Fibroblast of lung (primary cell): ENCODE results near the gene FAM135A. TPM values are rescaled to one million over a fixed set of nuclear protein-coding genes. Genes with fewer than 3 reads are reported as not detected.
"Not testable (repeated sequence)": the region's sequence is repeated elsewhere in the genome, so short reads cannot be mapped to it uniquely, and the experiment has no call there.

Source experiments
- DNase-seq, 2 donors: peaks; one replicate each; pipeline versions ENCODE4 v3.0.0 to v3.0.0-alpha.2; 2010; ENCODE audit warnings: low read depth in 2 of 2
- H2AFZ ChIP-seq: 2 replicates; pipeline ENCODE4 v1.5.1; 2012; ENCODE audit warnings: low read length, control low read depth, inconsistent platforms
- H3K27ac ChIP-seq: 2 replicates; pipeline ENCODE4 v1.5.1; 2011; ENCODE audit warnings: low read length, control low read depth; ENCODE audit not compliant: insufficient read depth
- H3K27me3 ChIP-seq: 2 replicates; pipeline ENCODE4 v1.5.1; 2011; ENCODE audit warnings: mild to moderate bottlenecking, low read length; ENCODE audit not compliant: control insufficient read depth, insufficient read depth
- H3K36me3 ChIP-seq: 2 replicates; pipeline ENCODE4 v1.5.1; 2011; ENCODE audit warnings: low read length; ENCODE audit not compliant: control insufficient read depth, insufficient read depth
- H3K4me1 ChIP-seq: 2 replicates; pipeline ENCODE4 v1.5.1; 2011; ENCODE audit warnings: low read length; ENCODE audit not compliant: control insufficient read depth, insufficient read depth; ENCODE audit errors: extremely low read depth
- H3K4me2 ChIP-seq: 2 replicates; pipeline ENCODE4 v1.5.1; 2011; ENCODE audit warnings: low read length, control low read depth; ENCODE audit not compliant: insufficient read depth; ENCODE audit errors: extremely low read depth
- H3K4me3 ChIP-seq, 4 experiments: fragments of 200-600 bp in 1 of 4; sonication (generic) in 1 of 4; replicated peaks in 1 of 4; 2 replicates each; pipeline ENCODE4 v1.5.1; 2011 to 2016; ENCODE audit warnings: low read length in 4 of 4, low read depth in 3 of 4, mild to moderate bottlenecking in 3 of 4, control low read depth in 2 of 4, inconsistent platforms in 1 of 4, mixed read lengths in 1 of 4; ENCODE audit not compliant: insufficient read depth in 1 of 4; ENCODE audit errors: control extremely low read depth in 1 of 4
- H3K79me2 ChIP-seq: 2 replicates; pipeline ENCODE4 v1.5.1; 2012; ENCODE audit warnings: mild to moderate bottlenecking, low read length, inconsistent platforms; ENCODE audit not compliant: control insufficient read depth, insufficient read depth
- H3K9ac ChIP-seq: 2 replicates; pipeline ENCODE4 v1.5.1; 2011; ENCODE audit warnings: mild to moderate bottlenecking, low read length, control low read depth; ENCODE audit not compliant: insufficient read depth
- H3K9me3 ChIP-seq: 2 replicates; pipeline ENCODE4 v1.5.1; 2012; ENCODE audit warnings: low read depth, low read length; ENCODE audit not compliant: control insufficient read depth, insufficient read depth
- H4K20me1 ChIP-seq: 2 replicates; pipeline ENCODE4 v1.5.1; 2011; ENCODE audit warnings: low read length; ENCODE audit not compliant: control insufficient read depth, insufficient read depth; ENCODE audit errors: extremely low read depth
- EZH2 ChIP-seq: IDR thresholded peaks from 2 replicates; pipeline ENCODE4 v1.5.1; 2012; ENCODE audit warnings: low read length, control low read depth, mild to moderate bottlenecking; ENCODE audit errors: missing control alignments
- polyA plus RNA-seq, 2 donors: library from polyadenylated mRNA; depleted of rRNA in 1 of 2; stranded (reverse) in 1 of 2; unstranded in 1 of 2; fragments of >200 nt; gene quantifications; 2 replicates each; pipeline ENCODE4 v1.2.1, GENCODE V29; 2011 to 2012; ENCODE audit warnings: missing spikeins in 1 of 2
- total RNA-seq: library from RNA; depleted of rRNA; stranded (reverse); fragments of >200 nt; gene quantifications from 2 replicates; pipeline ENCODE4 v1.2.1, GENCODE V29; 2014
- TF ChIP-seq, protein P1 (sequence below), 2 donors: IDR thresholded peaks in 1 of 2; conservative IDR thresholded peaks in 1 of 2; 1 replicate in 1 of 2; 2 replicates in 1 of 2; pipeline ENCODE4 v1.5.1; 2011 to 2012; ENCODE audit warnings: low read length in 2 of 2, control low read depth in 1 of 2, inconsistent platforms in 1 of 2, low read depth in 1 of 2, mild to moderate bottlenecking in 1 of 2

The FAM135A gene
- total and polyA plus RNA-seq, 2 donors (not counting 1 experiment from before 2014, with no cell fraction given) = 7.1 to 10.2 TPM

DNA sequence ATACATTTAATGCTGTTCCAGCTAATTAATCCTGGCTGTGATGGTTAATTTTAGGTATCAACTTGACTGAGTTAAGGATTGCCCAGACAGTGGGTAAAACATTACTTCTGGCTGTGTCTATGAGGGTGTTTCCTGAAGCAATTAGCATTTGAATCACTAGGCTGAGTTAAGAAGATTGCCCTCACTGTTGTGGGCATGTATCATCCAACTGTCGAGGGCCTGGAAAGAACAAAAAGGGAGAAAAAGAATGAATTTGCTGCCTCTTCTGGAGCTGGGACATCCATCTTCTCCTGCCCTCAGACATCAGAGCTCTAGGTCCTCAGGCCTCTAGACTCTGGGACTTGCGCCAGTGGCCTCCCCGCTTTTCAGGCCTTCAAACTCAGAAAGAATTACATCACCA is 187.7 kb downstream of the FAM135A start:
- H4K20me1 ChIP-seq = no peaks in the 10 kb centered on the region
- no peaks in the 10 kb centered on the region for H3K36me3 ChIP-seq
- no peak overlapping the region for H3K27ac ChIP-seq
- no peak overlapping the region for H3K9ac ChIP-seq
- H3K9me3 ChIP-seq = no peaks in the 10 kb centered on the region
- no peaks in the 10 kb centered on the region for H3K4me1 ChIP-seq
- H3K4me3 ChIP-seq = no peak overlapping the region
- no peaks in the 10 kb centered on the region for H3K79me2 ChIP-seq
- TF ChIP-seq, protein P1, sequence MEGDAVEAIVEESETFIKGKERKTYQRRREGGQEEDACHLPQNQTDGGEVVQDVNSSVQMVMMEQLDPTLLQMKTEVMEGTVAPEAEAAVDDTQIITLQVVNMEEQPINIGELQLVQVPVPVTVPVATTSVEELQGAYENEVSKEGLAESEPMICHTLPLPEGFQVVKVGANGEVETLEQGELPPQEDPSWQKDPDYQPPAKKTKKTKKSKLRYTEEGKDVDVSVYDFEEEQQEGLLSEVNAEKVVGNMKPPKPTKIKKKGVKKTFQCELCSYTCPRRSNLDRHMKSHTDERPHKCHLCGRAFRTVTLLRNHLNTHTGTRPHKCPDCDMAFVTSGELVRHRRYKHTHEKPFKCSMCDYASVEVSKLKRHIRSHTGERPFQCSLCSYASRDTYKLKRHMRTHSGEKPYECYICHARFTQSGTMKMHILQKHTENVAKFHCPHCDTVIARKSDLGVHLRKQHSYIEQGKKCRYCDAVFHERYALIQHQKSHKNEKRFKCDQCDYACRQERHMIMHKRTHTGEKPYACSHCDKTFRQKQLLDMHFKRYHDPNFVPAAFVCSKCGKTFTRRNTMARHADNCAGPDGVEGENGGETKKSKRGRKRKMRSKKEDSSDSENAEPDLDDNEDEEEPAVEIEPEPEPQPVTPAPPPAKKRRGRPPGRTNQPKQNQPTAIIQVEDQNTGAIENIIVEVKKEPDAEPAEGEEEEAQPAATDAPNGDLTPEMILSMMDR (conservative IDR thresholded peaks at IDR 0.05 in 1 of 2, IDR thresholded peaks at IDR 0.05 in 1 of 2; ENCODE audit: low read depth in 1 of 2, low read length in 2 of 2) = no peak
- H2AFZ ChIP-seq = no peak overlapping the region
- DNase-seq = no peak
- no peaks in the 10 kb centered on the region for H3K27me3 ChIP-seq
- H3K4me2 ChIP-seq = no peak overlapping the region

DNA sequence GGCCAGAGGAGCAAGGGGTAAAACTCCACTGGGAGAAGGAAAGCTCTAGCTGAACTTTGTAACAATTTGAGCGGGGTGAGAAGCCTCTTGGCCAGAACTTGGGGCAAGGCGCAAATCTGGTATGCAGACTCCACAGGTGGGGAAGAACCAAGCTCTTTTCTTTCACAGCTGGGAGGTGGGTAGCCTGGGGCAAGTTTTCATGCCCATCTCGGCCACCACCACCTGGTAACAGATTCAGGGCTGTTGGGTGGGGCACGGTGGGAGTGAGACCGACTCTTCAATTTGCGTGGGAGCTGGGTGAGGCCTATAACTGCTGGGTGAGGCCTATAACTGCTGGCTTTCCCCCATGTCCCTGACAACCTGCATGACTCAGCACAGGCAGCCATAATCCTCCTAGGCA is 190.9 kb downstream of the FAM135A start:
- no peaks in the 10 kb centered on the region for H3K79me2 ChIP-seq
- H3K27ac ChIP-seq = no peak overlapping the region
- DNase-seq = no peak
- H3K4me1 ChIP-seq = no peaks in the 10 kb centered on the region
- no peak overlapping the region for H3K4me3 ChIP-seq
- no peaks in the 10 kb centered on the region for H3K27me3 ChIP-seq
- H3K36me3 ChIP-seq = no peaks in the 10 kb centered on the region
- H3K9me3 ChIP-seq = no peaks in the 10 kb centered on the region
- no peak overlapping the region for H3K9ac ChIP-seq
- no peak overlapping the region for H3K4me2 ChIP-seq
- TF ChIP-seq, protein P1 (conservative IDR thresholded peaks at IDR 0.05 in 1 of 2, IDR thresholded peaks at IDR 0.05 in 1 of 2; ENCODE audit: low read depth in 1 of 2, low read length in 2 of 2) = no peak
- no peak for TF ChIP-seq EZH2
- H2AFZ ChIP-seq = no peak overlapping the region
- H4K20me1 ChIP-seq = no peaks in the 10 kb centered on the region

- H3K27me3 ChIP-seq, DNase-seq, H3K9me3 ChIP-seq, H4K20me1 ChIP-seq, H3K4me2 ChIP-seq, H3K36me3 ChIP-seq, H3K9ac ChIP-seq, H3K79me2 ChIP-seq, H3K4me3 ChIP-seq, H3K4me1 ChIP-seq, H2AFZ ChIP-seq, H3K27ac ChIP-seq: not testable (repeated sequence)
Measured at GRCh38 chr6:70607371-70607770, 194.1 kb downstream of the FAM135A start.

- H3K79me2 ChIP-seq, H3K27ac ChIP-seq, H3K4me2 ChIP-seq, H3K9me3 ChIP-seq, H3K4me3 ChIP-seq, DNase-seq, H2AFZ ChIP-seq, H3K4me1 ChIP-seq, H4K20me1 ChIP-seq, H3K9ac ChIP-seq, H3K27me3 ChIP-seq, H3K36me3 ChIP-seq: not testable (repeated sequence)
Measured at GRCh38 chr6:70609181-70609580, 195.9 kb downstream of the FAM135A start.

Other genes with a start within 250 kb of the FAM135A start
- not detected in 2 replicates for gene COL9A1, start 110.4 kb upstream of the FAM135A start, total RNA-seq
- gene COL9A1, start 110.4 kb upstream of the FAM135A start, polyA plus RNA-seq = not detected in 2 replicates
- 8.7 and 9.2 TPM in 2 replicates for gene SDHAF4, start 153.4 kb downstream of the FAM135A start, total RNA-seq
- gene SDHAF4, start 153.4 kb downstream of the FAM135A start, polyA plus RNA-seq = 1.9 and 2.7 TPM in 2 replicates